Prostate gland (tissue), 2 donors: ENCODE measurements around the gene ALKBH3.

Source experiments
- POLR2A ChIP-seq: fragments of 450-650 bp; IDR thresholded peaks from one replicate; pipeline ENCODE4 v1.6.1; 2016; ENCODE audit warnings: antibody characterized with exemption, mild to moderate bottlenecking
- POLR2AphosphoS5 ChIP-seq: sonication (generic); formaldehyde crosslinking; IDR thresholded peaks from one replicate; pipeline ENCODE4 v1.6.1; 2017; ENCODE audit warnings: antibody characterized with exemption
- TF ChIP-seq, protein P1 (sequence below), 4 experiments: fragments of 200-600 bp in 2 of 4; fragments of 450-650 bp in 2 of 4; sonication (generic) in 2 of 4; IDR thresholded peaks; 1 replicate in 3 of 4; 2 replicates in 1 of 4; pipeline ENCODE4 v1.5.1; 2016 to 2019; ENCODE audit warnings: antibody characterized with exemption in 4 of 4, mild to moderate bottlenecking in 2 of 4, moderate library complexity in 2 of 4

- TF ChIP-seq, protein P1, sequence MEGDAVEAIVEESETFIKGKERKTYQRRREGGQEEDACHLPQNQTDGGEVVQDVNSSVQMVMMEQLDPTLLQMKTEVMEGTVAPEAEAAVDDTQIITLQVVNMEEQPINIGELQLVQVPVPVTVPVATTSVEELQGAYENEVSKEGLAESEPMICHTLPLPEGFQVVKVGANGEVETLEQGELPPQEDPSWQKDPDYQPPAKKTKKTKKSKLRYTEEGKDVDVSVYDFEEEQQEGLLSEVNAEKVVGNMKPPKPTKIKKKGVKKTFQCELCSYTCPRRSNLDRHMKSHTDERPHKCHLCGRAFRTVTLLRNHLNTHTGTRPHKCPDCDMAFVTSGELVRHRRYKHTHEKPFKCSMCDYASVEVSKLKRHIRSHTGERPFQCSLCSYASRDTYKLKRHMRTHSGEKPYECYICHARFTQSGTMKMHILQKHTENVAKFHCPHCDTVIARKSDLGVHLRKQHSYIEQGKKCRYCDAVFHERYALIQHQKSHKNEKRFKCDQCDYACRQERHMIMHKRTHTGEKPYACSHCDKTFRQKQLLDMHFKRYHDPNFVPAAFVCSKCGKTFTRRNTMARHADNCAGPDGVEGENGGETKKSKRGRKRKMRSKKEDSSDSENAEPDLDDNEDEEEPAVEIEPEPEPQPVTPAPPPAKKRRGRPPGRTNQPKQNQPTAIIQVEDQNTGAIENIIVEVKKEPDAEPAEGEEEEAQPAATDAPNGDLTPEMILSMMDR (IDR thresholded peaks at IDR 0.05) = no peak
- TF ChIP-seq POLR2A (no peak), POLR2AphosphoS5 (no peak)
Measured at GRCh38 chr11:43905813-43906241, 25.2 kb downstream of the ALKBH3 start.
